Measurements from ENCODE around the gene RPTOR.

RPTOR gene

DNA sequence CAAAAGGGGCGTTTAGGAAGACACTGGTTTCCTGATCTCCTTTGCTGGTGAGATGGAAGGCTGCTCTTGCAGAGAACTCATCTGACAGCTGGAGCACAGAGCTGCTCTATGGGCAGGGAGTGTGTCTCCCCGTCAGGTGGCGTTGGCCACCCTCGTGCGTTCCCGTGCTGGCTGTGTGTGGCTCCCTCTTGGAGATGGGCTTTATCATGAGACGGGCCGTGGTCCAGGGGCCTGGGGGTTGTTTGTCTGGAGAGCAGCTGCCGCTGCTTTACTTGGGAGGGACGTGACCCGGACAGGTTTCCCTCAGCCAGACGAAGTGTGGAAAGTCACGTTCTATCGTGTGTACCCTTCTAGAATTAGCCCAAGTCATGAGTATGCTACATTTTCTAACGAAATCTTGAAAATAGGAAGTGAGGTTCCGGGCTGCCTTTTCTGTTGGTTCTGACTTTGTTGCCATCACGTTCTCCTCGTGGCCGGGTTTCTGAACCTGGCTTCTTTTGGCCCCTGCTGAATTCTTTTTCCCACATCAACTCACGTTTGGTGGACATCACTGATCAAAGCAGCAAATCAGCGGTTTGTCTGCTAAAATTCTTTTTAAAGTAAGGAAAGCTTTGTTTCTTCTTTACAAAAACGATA, 341.4 kb downstream of the RPTOR start:
- peak in 1 of 2 donors; percentile 26 for DNase-seq

DNA sequence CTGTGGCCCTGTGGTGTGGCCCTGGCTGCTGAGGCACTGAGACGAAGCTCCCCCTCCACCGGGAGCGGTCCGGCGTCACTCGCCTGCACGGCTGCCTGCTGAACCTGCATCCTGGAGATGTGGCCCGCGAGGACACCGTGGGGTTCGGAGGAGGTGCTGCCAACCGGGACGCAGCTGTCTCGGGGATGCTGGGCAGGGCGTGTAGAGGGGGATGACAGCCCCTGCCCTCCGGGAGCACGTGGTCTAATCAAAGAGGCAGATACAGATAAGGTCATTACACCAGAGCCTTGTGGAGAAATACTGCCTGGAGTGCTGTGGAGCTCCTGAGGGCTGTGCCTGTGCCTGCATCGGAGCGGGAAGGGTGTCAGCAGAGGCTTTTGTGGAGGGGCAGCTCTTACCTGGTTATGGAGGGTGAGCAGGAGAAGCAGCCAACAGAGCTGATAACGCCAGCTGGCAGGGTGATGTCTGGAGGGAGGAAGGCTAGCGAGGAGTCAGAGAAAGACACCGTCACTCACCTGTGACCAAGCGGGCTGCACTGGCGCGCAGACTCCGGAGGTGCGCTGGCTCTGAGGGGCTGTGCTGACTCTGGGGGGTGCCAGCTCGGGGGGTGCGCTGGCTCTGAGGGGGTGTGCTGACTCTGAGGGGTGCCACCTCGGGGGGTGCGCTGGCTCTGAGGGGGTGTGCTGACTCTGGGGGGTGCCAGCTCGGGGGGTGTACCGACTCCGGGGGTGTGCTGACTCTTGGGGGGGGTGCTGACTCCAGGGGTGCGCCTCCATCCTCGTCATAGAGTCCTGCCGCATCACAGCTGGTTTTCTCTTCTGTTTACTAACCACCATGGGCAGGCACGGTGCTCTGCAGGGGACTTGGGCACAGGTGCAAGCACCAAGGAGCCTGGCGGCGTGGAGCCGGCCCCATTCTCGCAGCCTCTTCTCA, 342.3 kb downstream of the RPTOR start:
- DNase-seq = no peak

DNA sequence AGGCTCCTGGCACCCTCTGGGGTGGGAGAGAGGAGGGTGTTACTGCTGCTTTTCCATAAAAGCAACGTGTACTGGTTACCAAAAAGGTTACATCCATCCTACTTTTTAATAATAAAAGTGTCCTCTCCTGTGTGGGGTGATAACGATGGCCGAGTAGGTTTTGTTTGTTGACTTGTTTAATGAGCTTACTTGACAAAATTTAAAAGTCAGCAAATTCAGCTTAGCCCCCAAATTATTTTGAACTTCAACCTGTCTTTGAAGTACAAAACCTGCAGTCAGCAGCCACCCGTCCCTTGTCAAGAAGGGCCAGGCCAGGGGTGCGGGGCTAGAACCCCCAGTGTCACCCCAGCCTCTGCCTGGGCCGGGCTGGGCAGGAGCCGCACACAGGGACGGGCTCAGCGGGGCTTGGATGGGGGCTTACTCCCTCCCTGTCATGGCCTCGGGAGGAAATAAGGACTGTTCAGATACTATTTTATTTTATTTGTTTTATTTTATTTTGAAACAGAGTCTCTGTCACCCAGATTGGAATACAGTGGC, 343.1 kb downstream of the RPTOR start:
- no peak for DNase-seq

DNA sequence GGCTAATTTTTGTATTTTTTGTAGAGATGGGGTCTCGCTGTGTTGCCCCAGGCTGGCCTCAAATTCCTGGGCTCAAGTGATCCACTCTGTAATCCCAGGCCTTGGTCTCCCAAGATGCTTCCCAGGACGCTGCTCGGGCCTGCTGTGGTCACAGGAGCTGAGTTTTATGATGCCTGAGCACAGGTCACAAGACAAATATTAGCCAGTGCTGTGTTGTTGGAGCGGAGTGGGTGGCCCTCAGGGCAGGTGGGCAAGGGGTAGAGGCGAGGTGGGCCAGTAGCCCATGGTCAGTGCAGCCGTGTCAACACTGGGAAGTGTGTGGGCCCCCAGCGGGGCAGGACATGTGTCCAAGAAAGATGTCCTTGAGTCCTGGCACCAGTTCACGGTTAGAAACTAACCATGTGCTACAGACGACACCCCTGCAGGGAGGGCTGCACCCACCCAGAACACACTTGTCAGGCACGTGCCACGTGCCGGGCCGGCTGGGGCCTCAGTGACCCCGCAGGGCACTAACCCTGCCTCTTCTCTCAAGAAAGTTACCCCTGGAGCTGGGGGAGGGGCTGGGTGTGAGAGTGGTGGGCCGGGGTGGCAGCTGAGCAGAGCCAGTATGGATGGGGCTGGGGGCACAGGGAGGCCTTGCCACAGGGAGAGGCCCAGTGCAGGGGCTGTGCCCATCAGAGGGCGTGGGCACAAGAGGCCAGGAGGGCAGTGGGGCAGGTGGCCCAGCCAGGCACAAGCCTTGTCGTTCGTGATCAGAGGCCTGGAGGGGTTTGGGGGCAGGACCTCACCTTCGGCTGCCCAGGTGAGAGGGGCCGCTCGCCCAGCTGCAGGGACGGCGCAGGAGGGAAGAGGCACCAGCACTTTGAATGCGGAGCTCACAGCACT, 343.9 kb downstream of the RPTOR start:
- DNase-seq = no peak

DNA sequence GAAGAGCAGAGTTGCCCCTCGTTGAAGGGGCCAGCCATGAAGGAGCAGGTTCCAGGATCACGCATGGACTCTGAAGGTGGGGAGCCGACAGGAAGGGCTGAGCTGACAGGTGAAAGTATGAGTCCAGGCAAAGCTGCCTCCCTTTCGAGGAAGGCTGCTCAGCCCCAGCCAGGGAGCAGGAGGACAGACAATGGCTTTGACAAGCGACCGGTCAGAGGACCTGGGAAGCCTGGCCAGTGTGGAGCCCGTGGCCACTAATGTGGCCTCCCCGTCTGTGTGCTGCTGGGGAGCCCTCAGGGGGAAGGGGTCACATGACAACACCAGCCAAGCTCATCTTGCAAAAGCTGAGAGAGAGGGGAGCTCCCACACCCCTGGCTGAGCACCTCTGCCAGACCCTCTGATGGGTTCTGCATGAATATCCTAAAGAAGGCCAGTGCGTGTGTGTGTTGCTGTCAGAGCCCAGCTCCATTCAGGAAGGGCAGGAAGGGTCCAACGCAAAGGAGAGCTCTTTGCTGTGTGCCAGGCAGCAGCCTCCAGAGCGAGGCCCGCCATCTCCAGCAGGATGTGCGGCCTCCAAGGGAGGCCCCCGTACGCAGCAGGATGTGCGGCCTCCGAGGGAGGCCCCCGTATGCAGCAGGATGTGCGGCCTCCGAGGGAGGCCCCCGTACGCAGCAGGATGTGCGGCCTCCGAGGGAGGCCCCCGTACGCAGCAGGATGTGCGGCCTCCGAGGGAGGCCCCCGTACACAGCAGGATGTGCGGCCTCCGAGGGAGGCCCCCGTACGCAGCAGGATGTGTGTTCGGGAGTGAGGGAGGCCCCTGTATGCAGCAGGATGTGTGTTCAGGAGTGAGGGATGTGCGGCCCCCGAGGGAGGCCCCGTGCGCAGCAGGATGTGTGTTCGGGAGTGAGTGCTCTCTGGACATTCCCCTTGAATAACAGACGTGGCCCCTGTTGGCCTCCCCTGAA, 344.9 kb downstream of the RPTOR start:
- DNase-seq = no peak

DNA sequence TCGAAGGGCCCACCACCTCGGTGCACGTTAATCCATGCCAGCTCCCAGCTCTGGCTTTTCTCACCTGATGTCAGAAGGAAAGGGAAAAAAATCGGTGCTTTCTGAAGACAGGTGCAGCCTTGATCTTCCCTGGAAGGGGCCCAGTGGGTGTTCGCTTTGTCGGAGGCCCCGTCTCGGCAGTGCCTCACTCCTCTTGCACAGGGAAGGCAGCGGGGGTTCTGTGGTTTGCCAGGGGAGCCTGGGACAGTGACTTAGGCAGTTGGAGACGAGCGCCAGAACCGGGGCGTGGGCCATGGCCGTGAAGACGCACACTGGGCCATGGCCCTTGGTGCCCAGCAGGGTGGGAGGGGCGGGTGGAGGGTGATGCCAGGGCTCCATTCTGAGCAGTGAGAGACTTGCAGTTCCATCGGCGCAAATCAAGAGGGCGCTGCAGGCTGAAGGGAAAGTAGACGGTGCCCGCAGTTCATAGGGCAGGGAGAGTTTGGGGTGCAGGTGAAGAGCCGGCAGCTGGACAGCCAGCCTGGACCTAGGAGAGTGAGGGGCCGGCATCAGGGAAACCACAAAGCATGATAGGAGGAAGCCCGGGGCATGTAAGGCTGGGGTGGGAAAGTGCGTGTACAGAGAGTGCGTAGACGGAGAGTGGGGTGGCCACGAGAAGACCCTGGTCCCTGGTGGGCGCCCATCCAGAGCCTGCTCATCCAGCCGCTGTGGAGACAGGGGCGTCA, 345.7 kb downstream of the RPTOR start:
- no peak for DNase-seq

DNA sequence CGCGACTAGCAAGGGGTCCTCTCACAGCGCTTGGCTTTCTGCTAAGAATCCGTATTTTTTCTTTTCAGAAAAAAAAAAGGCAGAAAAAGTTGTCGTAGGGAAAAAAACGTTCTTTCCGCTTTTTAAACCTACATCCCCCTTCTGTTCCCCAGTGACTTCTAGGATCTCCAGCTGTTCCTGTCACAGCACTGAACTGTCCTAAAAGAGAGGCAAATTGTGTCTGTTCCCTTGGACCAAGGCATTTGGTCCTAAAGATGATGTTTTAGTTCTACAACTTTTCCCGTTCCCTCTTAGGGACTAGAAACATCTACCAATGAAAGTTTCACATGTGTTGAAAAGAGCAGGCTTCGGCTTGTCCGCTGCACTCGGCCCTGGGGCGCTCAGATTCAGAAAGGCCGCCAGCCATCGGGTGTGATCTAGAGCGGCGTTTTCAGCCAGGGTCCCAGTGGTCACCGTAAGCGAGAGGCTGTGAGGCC, 346.3 kb downstream of the RPTOR start:
- DNase-seq = no peak

DNA sequence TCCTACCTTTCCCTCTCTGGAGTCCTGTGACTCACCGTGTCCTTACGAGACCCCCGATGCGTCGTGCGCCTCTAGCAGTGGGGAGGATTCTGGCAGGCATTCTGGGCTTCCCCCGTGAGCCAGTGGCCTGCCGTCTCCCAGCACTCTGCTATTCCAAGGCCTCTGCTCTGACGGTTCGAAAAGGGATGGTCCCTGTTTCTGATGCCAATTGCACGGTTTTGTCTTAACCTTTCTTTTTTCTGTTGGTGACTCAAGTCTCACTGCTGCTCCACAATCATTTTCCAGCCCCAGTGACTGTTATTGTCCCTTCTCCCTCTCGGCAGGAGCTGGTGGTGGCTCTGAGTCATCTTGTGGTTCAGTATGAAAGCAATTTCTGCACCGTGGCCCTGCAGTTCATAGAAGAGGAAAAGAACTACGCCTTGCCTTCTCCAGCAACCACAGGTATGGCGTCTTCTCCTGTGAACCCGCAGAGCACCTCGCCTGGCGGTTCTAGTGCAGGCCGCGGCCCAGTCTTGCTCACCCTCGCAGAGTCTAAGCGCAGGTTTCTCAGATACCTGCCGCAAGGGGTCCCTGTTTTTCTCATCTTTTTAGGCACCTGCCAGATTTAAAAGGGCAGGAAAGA, 346.9 kb downstream of the RPTOR start:
- peak; percentile 85 to 91 for DNase-seq

DNA sequence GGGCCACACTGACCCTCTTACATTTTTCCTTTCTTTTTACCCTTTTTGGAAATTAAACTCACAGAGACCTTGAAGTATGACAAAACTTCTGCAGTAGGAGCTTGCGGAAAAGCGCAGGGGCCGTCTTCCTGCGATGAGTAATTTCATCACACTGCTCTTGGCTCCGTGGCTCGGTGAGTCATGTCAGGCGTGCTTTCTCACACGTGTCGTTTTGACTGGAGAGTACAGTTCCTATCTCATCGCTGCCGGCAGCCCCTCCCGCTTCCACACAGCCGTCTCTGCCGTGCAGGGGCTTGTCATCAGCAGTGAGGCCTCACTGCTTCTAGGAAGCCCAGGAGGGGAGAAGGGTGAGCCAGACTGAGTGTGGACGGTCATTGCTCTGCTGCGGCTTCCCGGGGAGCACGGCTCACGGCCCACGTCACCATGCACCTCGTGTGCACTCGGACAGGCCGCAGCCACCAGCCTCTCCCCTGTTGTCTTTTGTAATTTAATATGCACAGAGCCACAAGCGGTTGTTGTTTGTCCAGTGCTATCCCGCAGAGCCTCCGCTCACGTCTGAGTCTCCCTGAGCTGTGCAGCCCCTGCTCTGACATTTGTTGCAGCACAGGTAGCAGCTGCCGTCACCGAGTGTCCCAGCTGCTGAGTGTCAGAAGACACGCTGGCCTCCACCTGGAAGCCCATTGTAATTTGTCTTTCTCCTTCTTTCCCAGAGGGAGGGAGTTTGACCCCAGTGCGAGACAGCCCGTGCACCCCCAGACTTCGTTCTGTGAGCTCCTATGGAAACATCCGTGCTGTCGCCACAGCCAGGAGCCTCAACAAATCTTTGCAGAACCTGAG, 347.6 kb downstream of the RPTOR start:
- DNase-seq = peak; percentile 92 to 96

DNA sequence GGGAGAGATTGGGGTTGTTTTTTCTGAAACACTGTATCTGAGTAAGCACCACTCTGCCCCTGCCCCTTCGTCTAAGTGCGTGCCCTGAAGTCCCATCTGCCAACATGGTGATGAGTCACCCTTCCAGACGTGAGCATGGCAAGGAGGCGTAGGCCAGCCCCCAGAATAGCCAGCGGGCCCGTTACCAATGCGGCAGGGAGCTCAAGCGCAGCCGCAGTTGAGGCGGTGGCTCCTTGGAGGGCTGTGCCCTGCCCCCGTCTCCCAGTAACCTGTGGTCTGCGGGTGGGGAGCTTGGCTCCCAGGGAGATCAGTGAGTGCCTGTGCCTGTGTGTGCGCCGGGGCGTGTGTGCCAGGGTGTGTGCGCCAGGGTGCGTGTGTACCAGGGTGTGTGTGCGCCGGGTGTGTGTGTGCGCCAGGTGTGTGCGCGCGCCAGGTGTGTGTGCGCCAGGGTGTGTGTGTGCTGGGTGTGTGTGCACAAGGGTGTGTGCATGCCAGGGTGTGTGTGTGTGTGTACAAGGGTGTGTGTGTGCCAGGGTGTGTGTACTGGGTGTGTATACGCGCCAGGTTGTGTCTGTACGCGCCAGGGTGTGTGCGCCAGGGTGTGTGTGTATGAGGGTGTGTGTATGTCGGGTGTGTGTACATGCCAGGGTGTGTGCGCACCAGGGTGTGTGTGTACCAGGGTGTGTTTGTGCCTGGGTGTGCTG, 348.4 kb downstream of the RPTOR start:
- peak; percentile 4 to 50 for DNase-seq

DNA sequence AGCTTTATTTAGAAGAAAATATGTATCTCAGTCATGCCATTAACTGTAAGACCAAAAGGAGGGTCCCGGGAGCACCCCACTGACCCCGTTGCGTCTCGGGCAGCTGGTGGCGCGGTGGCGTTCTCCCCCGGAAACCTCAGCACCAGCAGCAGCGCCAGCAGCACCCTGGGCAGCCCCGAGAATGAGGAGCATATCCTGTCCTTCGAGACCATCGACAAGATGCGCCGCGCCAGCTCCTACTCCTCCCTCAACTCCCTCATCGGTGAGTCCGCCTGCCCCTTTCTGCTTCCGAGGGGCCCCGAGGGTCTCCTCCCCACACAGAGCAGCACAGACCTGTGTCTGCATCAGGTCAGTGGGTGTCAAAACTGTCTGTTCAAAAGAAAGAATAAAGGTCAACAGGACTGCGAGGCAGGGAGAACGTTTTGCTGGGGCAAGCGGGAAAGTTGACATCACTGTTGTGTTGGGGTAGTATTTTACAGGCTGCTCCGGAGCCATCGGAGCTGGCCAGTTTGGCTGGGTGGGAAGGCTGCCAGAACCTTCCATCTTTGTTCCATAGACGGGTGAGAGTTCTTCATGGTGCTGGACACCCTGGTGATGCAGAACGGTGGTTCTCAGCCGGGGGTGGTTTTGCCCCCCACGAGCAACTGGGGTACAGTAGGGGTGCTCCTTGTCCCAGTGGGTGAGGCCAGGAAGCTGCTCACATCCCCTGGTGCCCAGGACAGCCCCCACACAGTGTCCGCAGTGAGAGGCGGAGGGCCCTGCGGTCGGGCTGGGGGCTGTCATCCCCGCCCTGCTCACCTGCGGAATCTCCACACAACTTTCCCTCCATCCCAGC, 349.2 kb downstream of the RPTOR start:
- DNase-seq = no peak

DNA sequence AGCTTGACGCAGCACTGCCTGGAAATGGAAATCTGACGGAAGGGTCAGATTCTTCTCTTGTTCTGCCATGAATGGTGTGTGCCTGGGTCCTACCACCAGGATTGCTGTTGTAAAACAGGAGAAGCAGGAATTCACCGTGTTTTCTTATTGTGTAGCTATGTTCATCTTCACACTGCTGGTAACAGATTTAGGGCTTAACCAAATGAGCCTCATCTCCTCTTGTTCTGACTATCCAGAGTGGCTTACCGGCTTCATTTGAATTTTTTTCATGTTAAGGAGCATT, 349.7 kb downstream of the RPTOR start:
- no peak for DNase-seq

DNA sequence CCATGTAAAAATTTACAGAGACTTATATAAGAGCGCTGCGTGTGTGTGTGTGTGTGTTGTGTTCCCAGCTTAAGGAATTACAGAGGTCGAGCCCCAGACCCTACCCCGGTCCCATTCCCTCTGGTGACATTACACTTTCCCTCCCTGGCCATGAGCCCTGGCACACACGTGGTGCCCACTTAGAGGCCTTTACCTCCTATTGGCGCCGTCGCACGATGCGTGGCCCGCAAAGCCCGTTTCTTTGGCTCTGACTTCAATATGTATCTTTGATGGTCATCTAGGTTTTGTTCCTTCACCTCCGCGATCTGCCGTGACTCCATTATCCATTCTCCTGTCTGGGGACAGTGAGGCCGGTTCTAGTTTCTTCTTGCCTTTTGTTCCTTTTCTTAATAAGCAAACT, 350.1 kb downstream of the RPTOR start:
- DNase-seq = no peak

DNA sequence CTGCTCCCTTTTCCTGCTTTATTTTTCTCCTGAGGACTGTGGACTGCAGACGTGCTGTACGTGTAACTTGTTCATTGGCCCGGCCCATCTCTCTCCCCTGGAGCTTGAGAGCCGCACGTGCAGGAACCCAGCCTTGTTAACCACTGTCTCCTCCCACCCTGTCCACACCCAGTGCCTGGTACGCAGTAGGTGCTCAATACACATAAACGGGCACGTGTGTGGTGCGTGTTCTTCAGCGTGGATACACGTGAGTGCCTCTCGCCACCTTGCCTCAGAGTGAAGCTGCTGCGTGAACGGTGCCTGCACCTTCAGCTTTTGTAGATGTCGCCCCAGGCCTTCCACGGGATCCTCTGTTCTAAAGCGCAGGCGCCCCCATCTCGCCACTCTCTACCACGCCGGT, 350.7 kb downstream of the RPTOR start:
- no peak for DNase-seq

DNA sequence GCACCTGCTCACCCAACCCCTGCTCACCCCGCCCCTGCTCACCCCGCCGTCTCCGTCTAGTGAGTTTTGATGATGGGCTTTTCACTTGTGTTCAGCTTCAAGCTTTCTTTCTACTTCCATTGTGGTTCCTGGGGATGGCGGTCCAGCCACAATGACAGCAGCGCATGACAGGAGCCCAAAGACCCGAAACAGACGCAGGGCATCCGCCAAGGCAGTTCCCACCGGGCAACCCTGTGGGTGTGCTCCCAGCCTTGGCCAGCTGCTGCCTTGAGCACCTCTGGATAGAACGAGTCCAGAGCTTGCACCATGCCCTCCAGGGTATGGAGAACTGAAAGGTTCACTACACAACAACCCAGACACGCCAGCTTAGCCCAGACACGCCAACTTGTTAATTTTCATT, 354.1 kb downstream of the RPTOR start:
- no peak for DNase-seq

DNA sequence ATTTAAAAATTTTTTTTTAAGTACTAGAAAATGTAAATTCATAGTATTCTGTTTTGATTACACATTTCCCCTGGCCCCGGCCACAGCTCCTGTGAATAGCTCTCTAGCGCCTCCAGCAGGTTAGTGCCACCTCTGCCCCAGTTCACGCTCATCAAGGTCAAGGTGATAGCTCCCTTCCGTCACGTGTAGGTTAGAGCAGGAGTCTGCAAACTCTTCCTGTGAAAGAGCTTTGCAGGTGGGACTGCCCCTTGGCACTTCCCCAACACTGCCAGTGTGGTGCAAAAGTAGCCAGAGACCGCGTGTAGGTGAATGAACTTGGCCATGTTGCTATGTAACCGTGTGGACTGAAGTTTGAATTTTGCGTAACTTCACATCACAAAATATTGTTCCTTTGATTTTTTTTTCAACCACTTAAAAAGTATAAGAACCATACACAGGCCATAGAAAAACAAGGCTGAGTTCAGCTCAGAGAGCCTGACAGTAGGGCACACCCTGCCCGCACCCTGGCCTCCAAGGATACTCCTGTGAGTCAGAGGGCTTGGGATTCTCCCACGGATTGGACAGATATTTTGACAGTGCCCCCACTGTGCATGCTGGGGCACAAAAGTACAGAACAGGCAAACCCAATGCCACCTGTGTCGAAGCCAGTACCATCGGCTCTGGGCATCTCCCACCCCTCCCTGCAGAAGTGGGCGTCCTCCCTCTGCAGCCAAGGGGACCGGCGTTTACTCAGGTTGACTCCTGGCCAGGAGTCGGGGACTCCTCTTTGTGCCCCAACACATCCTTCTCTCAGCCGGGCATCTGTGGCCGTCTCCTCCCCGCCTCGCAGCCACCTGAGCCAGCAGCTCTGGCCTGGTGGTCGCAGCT, 355.0 kb downstream of the RPTOR start:
- DNase-seq = peak; percentile 26 to 52

DNA sequence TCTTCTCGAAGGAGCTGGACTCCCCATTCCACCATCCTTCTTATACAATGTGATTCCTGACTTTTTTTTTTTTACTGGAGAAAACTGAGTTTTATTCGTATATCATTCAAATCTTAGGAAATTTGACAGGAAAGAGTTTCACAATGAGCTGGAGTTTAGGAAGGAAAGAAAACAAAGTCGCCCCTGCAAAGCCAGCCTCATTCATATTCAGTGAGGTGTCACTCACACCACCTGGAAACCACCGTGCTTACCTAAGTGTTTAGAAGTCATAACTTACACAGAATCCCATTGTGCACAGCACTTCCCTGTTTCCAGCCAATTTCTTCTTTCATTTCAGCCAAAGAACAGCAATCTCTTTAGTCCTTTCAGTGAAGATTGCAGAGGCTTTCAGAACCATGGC, 356.7 kb downstream of the RPTOR start:
- DNase-seq = no peak
